HFFc6 (cell line): ENCODE measurements around the gene MAML1. TPM values are rescaled to one million over a fixed set of nuclear protein-coding genes. Genes with fewer than 3 reads are reported as not detected.
A peak's percentile ranks its signal among the peaks of the same experiment; 100 is the strongest.

ENCODE experiments used
- DNase-seq: peaks from one replicate; pipeline ENCODE4 v3.0.0-alpha.2; 2018
- H3K27ac Mint-ChIP-seq: 2 replicates; pipeline ENCODE4 v1.8.0; 2020; ENCODE audit warnings: mild to moderate bottlenecking, mixed read lengths
- H3K27me3 Mint-ChIP-seq: 2 replicates; pipeline ENCODE4 v1.8.0; 2021; ENCODE audit warnings: mild to moderate bottlenecking, moderate library complexity, mixed read lengths; ENCODE audit not compliant: insufficient read depth
- H3K36me3 Mint-ChIP-seq: 2 replicates; pipeline ENCODE4 v1.8.0; 2021; ENCODE audit warnings: low read depth, mixed read lengths
- H3K4me1 Mint-ChIP-seq: 2 replicates; pipeline ENCODE4 v1.8.0; 2020; ENCODE audit warnings: low read depth, mixed read lengths
- H3K4me3 Mint-ChIP-seq: 2 replicates; pipeline ENCODE4 v1.8.0; 2020; ENCODE audit warnings: mild to moderate bottlenecking, moderate library complexity, mixed read lengths
- H3K9me3 Mint-ChIP-seq: 2 replicates; pipeline ENCODE4 v1.8.0; 2020; ENCODE audit warnings: mild to moderate bottlenecking, mixed read lengths
- microRNA-seq: library from miRNA; unstranded; fragments of <30 nt; microRNA quantifications from one replicate; pipeline ENCODE4, GENCODE V29; 2019
- total RNA-seq, 6 experiments: library from RNA; stranded (reverse); fragmentation: NEBNext Ultra II Directional; extraction: Animal tissue kit (Norgen Biotek cat#: 25700); gene quantifications; 2 replicates in 1 of 6; 3 replicates in 5 of 6; pipeline ENCODE4 v1.2.3, GENCODE V29; 2021
- TF ChIP-seq, protein P1 (sequence below): fragments of 200-600 bp; sonication (generic); IDR thresholded peaks from 2 replicates; pipeline ENCODE4 v1.5.0; 2021; ENCODE audit warnings: antibody characterized with exemption, mild to moderate bottlenecking

MAML1 gene
- total RNA-seq, 6 experiments from 2014 or later = 14.9 to 17.7 (median 16.5) TPM

DNA sequence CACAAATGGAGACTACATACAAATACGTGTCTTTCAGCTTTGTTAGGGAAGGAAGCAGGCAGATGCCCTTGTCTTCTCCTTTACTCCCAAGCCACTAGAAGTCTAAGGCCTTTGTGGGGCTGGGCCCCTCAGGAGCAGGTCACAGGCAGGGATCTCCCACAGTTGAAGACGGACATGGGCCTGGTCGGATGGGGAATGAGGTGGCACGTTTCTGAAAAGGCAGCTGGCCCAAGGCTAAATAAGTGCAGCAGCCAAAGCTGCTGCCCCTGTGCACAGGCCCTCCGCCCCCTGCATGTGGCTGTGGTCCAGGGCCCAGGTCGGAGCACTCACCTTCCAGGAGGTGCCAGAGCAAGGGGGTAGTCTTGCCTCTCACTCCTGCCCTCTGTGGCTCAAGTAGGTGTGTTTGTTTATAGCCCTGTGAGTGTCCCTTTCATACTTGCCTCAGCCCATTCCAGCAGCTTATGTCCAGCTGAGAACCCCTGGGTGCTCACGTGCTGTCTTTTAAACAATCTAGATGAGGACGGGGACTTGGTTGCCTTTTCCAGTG is 89.9 kb downstream of the MAML1 start:
- TF ChIP-seq, protein P1, sequence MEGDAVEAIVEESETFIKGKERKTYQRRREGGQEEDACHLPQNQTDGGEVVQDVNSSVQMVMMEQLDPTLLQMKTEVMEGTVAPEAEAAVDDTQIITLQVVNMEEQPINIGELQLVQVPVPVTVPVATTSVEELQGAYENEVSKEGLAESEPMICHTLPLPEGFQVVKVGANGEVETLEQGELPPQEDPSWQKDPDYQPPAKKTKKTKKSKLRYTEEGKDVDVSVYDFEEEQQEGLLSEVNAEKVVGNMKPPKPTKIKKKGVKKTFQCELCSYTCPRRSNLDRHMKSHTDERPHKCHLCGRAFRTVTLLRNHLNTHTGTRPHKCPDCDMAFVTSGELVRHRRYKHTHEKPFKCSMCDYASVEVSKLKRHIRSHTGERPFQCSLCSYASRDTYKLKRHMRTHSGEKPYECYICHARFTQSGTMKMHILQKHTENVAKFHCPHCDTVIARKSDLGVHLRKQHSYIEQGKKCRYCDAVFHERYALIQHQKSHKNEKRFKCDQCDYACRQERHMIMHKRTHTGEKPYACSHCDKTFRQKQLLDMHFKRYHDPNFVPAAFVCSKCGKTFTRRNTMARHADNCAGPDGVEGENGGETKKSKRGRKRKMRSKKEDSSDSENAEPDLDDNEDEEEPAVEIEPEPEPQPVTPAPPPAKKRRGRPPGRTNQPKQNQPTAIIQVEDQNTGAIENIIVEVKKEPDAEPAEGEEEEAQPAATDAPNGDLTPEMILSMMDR = no peak
- Mint-ChIP-seq H3K9me3 (no peaks in the 10 kb centered on the region; the same call in 1 of the 2 replicates), H3K4me3 (peak overlapping the region; percentile 92), H3K36me3 (peaks cover 34% of the 10 kb centered on the region), H3K27me3 (peaks cover 6% of the 10 kb centered on the region), H3K4me1 (peaks cover 54% of the 10 kb centered on the region), H3K27ac (0 out of 2 replicates have a peak overlapping the region, but pooled peaks have one; percentile 18)
- no peak for DNase-seq

DNA sequence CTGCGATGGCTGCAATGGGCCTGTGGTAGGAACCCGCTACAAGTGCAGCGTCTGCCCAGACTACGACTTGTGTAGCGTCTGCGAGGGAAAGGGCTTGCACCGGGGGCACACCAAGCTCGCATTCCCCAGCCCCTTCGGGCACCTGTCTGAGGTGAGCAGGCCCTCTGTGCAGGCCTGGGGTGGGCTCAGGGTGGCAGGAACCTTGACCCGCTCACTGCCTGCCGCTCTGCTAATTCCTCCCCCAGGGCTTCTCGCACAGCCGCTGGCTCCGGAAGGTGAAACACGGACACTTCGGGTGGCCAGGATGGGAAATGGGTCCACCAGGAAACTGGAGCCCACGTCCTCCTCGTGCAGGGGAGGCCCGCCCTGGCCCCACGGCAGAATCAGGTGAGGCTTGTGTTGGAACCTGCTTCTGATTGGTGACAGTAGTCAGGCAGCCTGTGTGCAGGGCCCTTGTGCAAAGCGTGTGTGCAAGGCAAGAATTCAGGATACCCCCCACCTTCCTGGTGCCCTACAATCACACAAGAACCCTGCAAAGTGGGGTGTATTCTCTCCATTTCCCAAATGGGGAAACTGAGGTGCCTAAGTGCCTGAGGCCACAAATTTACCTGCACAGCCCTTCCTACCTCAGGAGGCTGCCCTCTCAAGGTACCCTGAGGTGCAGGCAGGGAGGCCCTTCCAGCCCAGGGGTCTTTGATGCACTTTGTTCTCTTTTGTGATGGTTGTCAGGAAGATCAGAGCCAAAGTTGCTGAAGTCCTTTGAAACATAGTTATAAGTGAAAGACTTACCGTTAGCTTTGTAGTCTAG is 91.5 kb downstream of the MAML1 start:
- no peak for DNase-seq
- Mint-ChIP-seq H3K4me1 (peaks cover 48% of the 10 kb centered on the region), H3K27ac (no peak overlapping the region), H3K9me3 (peaks cover 1% of the 10 kb centered on the region), H3K27me3 (peaks cover 9% of the 10 kb centered on the region), H3K36me3 (peaks cover 50% of the 10 kb centered on the region), H3K4me3 (no peak overlapping the region; the same call in 1 of the 2 replicates)
- TF ChIP-seq, protein P1 = no peak

GRCh38 chr5:179824745-179825112 is 92.1 kb downstream of the MAML1 start:
- Mint-ChIP-seq H3K4me3 (no peak overlapping the region; the same call in 1 of the 2 replicates), H3K9me3 (peaks cover 6% of the 10 kb centered on the region), H3K36me3 (peaks cover 56% of the 10 kb centered on the region), H3K27ac (peak overlapping the region; percentile 30; the same call in 1 of the 2 replicates), H3K4me1 (peaks cover 46% of the 10 kb centered on the region), H3K27me3 (peaks cover 9% of the 10 kb centered on the region)
- DNase-seq = no peak
- TF ChIP-seq, protein P1 = no peak

DNA sequence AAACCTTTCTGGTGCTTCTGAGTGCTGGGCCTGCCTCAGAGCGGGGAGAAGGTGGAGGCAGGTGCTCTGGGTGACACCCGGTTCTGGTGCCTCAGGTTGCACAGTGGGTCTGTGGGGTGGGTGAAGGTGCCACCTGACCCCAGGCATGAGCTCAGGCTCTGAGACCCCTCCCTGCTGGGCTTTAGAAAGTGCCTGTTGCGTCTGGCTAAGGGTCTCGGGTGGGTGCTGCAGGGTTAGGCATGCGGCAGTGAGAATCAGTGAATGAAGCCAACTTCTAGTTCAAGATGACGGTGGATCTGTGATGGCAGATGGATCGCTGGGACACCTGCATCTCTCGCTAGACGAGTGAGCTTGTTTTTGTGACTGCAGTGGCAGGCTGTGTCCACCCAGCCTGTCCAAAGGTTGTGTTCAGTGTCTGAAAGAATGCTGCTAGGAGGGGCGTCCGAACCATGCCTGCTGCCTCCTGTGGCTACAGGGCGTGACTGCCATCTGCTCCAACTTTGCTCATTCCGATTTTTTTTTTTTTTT is 93.1 kb downstream of the MAML1 start:
- Mint-ChIP-seq H3K27ac (0 out of 2 replicates have a peak overlapping the region, but pooled peaks have one; percentile 13), H3K9me3 (peaks cover 9% of the 10 kb centered on the region), H3K4me3 (no peak overlapping the region; the same call in 1 of the 2 replicates), H3K27me3 (peaks cover 9% of the 10 kb centered on the region), H3K36me3 (peaks cover 66% of the 10 kb centered on the region), H3K4me1 (peaks cover 39% of the 10 kb centered on the region)
- no peak for DNase-seq
- TF ChIP-seq, protein P1 = peak; percentile 16; the same call in 1 of the 2 replicates

Small RNA genes lying within 50 kb of the gene (microRNA-seq; reads per million reads assigned to microRNA genes)
- gene MIR1229 = 51.7 reads per million, percentile 40 among the genes with 10 or more reads in this experiment

Other genes with a start within 250 kb of the MAML1 start
- 10 to 100 TPM; 34.3 to 37.2 (median 36.0) TPM for gene RUFY1, start 182.3 kb upstream of the MAML1 start, total RNA-seq
- 100 to 1,000 TPM; 286 to 401 (median 358) TPM for gene HNRNPH1, start 109.2 kb upstream of the MAML1 start, total RNA-seq
- gene CBY3, start 51.8 kb upstream of the MAML1 start, total RNA-seq = not detected
- gene CANX, start 33.9 kb upstream of the MAML1 start, total RNA-seq = 100 to 1,000 TPM; 698 to 777 (median 770) TPM
- gene LTC4S, start 61.2 kb downstream of the MAML1 start, total RNA-seq = not detected
- 100 to 1,000 TPM; 129 to 166 (median 148) TPM for gene MGAT4B, start 74.0 kb downstream of the MAML1 start, total RNA-seq
- 100 to 1,000 TPM; 188 to 282 (median 280) TPM for gene SQSTM1, start 88.1 kb downstream of the MAML1 start, total RNA-seq
- gene MRNIP, start 126.0 kb downstream of the MAML1 start, total RNA-seq = 10 to 100 TPM in 3 of 6 experiments, 1 to 10 TPM in 3; 8.2 to 13.5 (median 9.9) TPM
- gene TBC1D9B, start 175.1 kb downstream of the MAML1 start, total RNA-seq = 10 to 100 TPM; 64.6 to 90.7 (median 73.4) TPM